Measurements from ENCODE around the gene EARS2.

GRCh38 chr16:23562505-23562904 is 5.4 kb upstream of the EARS2 start:
- no peak for TF ChIP-seq POLR2A (IDR thresholded peaks at IDR 0.05)
- TF ChIP-seq, protein P1, sequence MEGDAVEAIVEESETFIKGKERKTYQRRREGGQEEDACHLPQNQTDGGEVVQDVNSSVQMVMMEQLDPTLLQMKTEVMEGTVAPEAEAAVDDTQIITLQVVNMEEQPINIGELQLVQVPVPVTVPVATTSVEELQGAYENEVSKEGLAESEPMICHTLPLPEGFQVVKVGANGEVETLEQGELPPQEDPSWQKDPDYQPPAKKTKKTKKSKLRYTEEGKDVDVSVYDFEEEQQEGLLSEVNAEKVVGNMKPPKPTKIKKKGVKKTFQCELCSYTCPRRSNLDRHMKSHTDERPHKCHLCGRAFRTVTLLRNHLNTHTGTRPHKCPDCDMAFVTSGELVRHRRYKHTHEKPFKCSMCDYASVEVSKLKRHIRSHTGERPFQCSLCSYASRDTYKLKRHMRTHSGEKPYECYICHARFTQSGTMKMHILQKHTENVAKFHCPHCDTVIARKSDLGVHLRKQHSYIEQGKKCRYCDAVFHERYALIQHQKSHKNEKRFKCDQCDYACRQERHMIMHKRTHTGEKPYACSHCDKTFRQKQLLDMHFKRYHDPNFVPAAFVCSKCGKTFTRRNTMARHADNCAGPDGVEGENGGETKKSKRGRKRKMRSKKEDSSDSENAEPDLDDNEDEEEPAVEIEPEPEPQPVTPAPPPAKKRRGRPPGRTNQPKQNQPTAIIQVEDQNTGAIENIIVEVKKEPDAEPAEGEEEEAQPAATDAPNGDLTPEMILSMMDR (IDR thresholded peaks at IDR 0.05), result no peak
